ENCODE results near the gene PISD. TPM values are rescaled to one million over a fixed set of nuclear protein-coding genes. Genes with fewer than 3 reads are reported as not detected.
"Not testable (repeated sequence)": the region's sequence is repeated elsewhere in the genome, so short reads cannot be mapped to it uniquely, and the experiment has no call there.

PISD gene
- total RNA-seq, 2 experiments from 2014 or later, result 43.4 to 45.8 TPM

DNA sequence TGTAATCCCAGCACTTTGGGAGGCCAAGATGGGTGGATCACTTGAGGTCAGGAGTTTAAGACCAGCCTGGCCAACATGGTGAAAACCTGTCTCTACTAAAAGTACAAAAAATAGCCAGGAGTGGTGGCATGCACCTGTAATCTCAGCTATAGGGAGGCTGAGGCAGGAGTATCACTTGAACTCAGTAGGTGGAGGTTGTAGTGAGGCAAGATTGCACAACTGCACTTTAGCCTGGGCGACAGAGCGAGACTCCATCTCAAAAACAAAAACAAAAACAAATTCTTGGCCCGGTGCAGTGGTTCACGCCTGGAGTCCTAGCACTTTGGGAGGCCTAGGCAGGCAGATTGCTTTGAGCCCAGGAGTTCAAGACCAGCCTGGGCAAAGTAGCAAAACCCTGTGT is 6.8 kb upstream of the PISD start:
- H3K36me3 Mint-ChIP-seq, result not testable (repeated sequence)

DNA sequence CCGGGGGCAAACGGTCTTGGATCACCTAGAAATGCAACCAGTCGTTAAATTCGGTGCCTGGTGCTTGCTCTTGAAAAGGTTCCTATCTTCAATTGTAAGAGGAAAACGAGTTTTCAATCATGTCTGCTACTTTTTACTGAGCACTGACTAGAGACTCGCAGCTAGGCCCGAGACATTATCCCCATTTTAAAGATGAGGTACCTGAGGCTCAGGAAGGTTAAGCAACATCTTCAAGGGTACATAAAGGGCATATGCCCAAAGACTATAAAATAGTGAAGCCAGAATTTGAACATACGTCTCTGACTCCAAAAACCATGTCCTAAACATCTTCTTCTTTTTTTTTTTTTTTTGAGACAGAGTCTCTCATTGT is 638 bp upstream of the PISD start:
- Mint-ChIP-seq H3K36me3 (peaks cover 5% of the 10 kb centered on the region), H3K4me3 (peak overlapping the region; percentile 98), H3K4me1 (peaks cover 26% of the 10 kb centered on the region), H3K27me3 (no peaks in the 10 kb centered on the region), H3K9me3 (no peaks in the 10 kb centered on the region), H3K27ac (peak overlapping the region; percentile 95)
- DNase-seq, result no peak

More for the DNA sequence above, 6.8 kb upstream of the PISD start:
- H3K4me3 Mint-ChIP-seq, H3K27me3 Mint-ChIP-seq, H3K4me1 Mint-ChIP-seq, H3K27ac Mint-ChIP-seq, H3K9me3 Mint-ChIP-seq, DNase-seq: not testable (repeated sequence)

GRCh38 chr22:31660860-31661341 is 1.1 kb downstream of the PISD start:
- H3K4me1 Mint-ChIP-seq, result peaks cover 26% of the 10 kb centered on the region
- peak overlapping the region; percentile 95 for H3K27ac Mint-ChIP-seq
- not testable (repeated sequence) for H3K36me3 Mint-ChIP-seq

DNA sequence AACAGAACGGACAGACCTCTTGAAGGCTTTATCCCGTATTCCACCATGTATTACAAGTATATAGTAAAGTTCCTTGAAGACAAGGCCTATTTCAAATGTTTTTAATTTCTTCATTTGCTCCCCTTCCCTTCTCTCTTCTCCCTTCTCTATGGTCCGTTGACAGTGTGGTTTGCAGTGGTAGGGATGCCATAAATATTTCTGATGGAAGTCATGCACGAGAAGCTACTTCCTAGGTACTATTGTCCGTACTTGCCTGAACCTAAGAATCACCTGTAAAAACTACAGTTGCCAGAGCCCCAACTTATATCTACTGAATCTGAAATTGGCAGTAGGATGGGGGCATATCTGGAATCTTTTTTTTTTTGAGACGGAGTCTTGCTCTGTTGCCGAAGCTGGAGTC is 2.8 kb downstream of the PISD start:
- H3K4me3 Mint-ChIP-seq, result no peak overlapping the region
- no peak overlapping the region for H3K27ac Mint-ChIP-seq
- H3K27me3 Mint-ChIP-seq, result no peaks in the 10 kb centered on the region
- no peak for DNase-seq
- peaks cover 8% of the 10 kb centered on the region for H3K36me3 Mint-ChIP-seq
- no peaks in the 10 kb centered on the region for H3K9me3 Mint-ChIP-seq
- H3K4me1 Mint-ChIP-seq, result peaks cover 23% of the 10 kb centered on the region

More at GRCh38 chr22:31660860-31661341, 1.1 kb downstream of the PISD start:
- DNase-seq, result peak; percentile 52
- H3K9me3 Mint-ChIP-seq, H3K27me3 Mint-ChIP-seq: not testable (repeated sequence)
- peak overlapping the region; percentile 98 for H3K4me3 Mint-ChIP-seq

GRCh38 chr22:31654408-31654807 is 7.6 kb downstream of the PISD start:
- no peak overlapping the region for H3K27ac Mint-ChIP-seq
- peaks cover 2% of the 10 kb centered on the region for H3K36me3 Mint-ChIP-seq
- no peak overlapping the region for H3K4me3 Mint-ChIP-seq
- peaks cover 33% of the 10 kb centered on the region for H3K4me1 Mint-ChIP-seq
- no peaks in the 10 kb centered on the region for H3K9me3 Mint-ChIP-seq
- H3K27me3 Mint-ChIP-seq, result no peaks in the 10 kb centered on the region
- no peak for DNase-seq

DNA sequence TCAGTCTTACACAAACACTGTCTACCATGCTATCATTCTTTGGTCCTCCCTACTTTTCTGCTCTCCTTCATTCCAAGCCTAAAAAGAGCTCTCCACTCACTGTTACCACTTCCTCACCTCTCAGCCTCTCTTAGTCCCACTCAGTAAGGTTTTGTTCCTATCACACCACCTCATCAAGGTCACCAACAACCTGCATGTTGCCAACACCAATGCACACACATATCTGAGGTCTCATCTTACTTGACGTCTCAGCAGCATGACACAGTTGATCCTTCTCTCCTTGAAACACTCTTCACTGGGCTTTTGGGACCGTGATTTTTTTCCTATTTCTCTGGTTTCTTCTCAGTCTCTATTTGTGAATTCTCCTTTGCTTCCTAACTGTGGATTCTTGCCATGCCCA is 8.1 kb downstream of the PISD start:
- Mint-ChIP-seq H3K27ac (no peak overlapping the region), H3K9me3 (no peaks in the 10 kb centered on the region), H3K27me3 (no peaks in the 10 kb centered on the region), H3K4me1 (peaks cover 33% of the 10 kb centered on the region), H3K36me3 (peaks cover 3% of the 10 kb centered on the region), H3K4me3 (no peak overlapping the region)
- no peak for DNase-seq

- Mint-ChIP-seq H3K36me3 (peaks cover 7% of the 10 kb centered on the region), H3K9me3 (no peaks in the 10 kb centered on the region), H3K4me3 (no peak overlapping the region), H3K27me3 (no peaks in the 10 kb centered on the region), H3K27ac (no peak overlapping the region), H3K4me1 (peaks cover 31% of the 10 kb centered on the region)
- no peak for DNase-seq
Measured at GRCh38 chr22:31652911-31653684, 8.9 kb downstream of the PISD start.

- Mint-ChIP-seq H3K4me3 (no peak overlapping the region), H3K4me1 (peaks cover 33% of the 10 kb centered on the region), H3K27ac (no peak overlapping the region), H3K36me3 (peaks cover 17% of the 10 kb centered on the region), H3K27me3 (no peaks in the 10 kb centered on the region), H3K9me3 (no peaks in the 10 kb centered on the region)
- no peak for DNase-seq
Measured at GRCh38 chr22:31652088-31652487, 9.9 kb downstream of the PISD start.

DNA sequence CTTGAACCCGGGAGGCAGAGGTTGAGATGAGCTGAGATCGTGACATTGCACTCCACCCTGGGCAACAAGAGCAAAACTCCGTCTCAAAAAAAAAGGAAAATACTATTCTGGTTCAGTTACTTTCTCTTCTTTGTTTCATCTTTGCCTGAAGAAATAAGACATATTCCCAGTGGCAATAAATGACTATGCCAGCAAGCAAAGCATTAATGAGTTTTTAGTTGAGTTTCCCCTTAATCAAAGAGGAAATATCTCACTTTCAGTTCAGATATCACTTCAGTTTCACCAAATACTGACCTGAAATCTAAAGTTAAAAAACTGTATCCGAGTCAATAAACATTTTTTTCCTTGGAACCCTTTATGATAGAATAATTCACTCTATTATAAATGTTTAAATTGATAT is 10.4 kb downstream of the PISD start:
- H3K36me3 Mint-ChIP-seq, result peaks cover 20% of the 10 kb centered on the region
- H3K27me3 Mint-ChIP-seq, result no peaks in the 10 kb centered on the region
- H3K27ac Mint-ChIP-seq, result no peak overlapping the region
- no peak for DNase-seq
- no peaks in the 10 kb centered on the region for H3K9me3 Mint-ChIP-seq
- H3K4me3 Mint-ChIP-seq, result no peak overlapping the region
- H3K4me1 Mint-ChIP-seq, result peaks cover 38% of the 10 kb centered on the region

- Mint-ChIP-seq H3K4me1 (peaks cover 46% of the 10 kb centered on the region), H3K36me3 (peaks cover 26% of the 10 kb centered on the region), H3K4me3 (no peak overlapping the region), H3K27ac (no peak overlapping the region), H3K27me3 (no peaks in the 10 kb centered on the region), H3K9me3 (no peaks in the 10 kb centered on the region)
- no peak for DNase-seq
Measured at GRCh38 chr22:31650391-31650790, 11.6 kb downstream of the PISD start.

DNA sequence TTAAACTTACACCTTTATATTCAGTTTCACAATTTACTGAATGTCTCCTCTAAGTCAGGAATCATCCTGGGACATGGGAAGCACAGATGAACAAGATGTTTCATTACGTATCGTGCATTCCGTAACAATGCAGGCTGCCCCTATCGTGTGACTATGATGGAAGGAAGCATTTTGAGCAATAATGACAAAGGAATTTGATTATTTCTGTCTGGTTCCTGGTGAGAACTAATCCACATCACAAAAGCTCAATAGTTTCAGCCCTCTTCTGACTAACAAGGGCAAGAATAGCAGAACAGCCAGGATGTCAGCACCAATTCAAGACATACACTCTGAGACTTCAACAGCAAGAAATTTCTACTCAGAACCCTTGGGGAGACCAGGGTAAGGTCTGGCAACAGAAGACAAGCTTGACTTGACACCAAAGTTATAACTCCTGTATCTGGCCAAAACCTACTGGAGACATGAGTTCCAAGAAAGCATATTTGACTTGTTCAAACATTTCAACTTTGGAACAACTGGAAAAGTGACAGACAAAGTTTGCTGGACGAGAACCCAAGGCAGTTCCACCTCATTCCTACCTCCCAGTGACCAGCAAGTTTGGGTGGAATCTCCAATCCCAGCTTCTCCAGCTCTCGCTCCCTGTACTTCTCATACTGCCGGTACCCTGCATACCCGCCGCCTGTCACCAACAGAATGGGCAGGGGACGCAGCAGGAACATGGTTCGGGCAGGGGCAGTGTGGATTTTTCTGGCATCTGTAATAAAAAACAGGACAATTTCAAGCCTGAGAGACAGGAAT is 14.3 kb downstream of the PISD start:
- Mint-ChIP-seq H3K4me1 (peaks cover 38% of the 10 kb centered on the region), H3K27ac (peak overlapping the region; percentile 89), H3K9me3 (no peaks in the 10 kb centered on the region), H3K27me3 (no peaks in the 10 kb centered on the region), H3K4me3 (no peak overlapping the region), H3K36me3 (peaks cover 34% of the 10 kb centered on the region)
- no peak for DNase-seq

- Mint-ChIP-seq H3K27me3 (no peaks in the 10 kb centered on the region), H3K27ac (peak overlapping the region; percentile 89), H3K4me1 (peaks cover 34% of the 10 kb centered on the region), H3K4me3 (no peak overlapping the region), H3K9me3 (no peaks in the 10 kb centered on the region), H3K36me3 (peaks cover 39% of the 10 kb centered on the region)
- no peak for DNase-seq
Measured at GRCh38 chr22:31647066-31647465, 14.9 kb downstream of the PISD start.

DNA sequence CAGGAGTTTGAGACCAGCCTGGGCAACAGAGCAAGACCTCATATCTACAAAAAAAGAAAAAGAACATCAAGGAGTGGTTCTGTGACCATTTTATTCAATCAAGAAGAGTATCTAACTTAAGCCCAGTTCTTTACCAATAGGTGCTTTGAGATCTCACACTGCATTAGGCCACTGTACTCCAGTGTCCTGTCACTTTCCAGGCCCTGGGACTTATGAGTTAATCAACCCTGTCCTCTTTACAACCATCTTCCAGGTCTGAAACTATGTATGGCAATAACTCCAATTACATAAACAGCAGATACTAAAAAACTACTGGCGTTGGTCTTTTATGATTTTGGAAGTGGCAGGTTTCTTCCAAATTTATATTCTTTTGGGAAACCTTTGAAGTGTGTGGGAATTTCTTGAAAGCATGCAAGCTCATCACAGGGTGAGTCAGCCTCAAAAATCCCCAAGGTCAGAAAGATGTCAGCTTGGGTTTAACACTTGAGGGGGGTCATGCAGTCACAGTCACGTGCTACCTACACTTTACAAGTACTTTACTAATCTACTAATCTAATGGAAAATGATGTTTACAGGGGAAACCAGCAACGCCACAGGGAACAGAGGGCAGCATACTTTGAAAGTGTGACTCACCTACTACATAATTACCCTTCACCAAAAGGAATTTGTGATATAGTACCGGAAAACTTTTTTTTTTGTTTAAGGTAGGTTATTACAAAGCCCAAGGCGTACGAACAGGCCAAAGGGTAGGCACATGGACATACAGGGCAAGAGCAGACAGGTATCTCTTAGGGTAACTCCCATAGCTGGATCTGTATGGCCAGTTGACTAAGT is 15.6 kb downstream of the PISD start:
- no peaks in the 10 kb centered on the region for H3K9me3 Mint-ChIP-seq
- peak overlapping the region; percentile 89 for H3K27ac Mint-ChIP-seq
- DNase-seq, result peak; percentile 47
- no peak overlapping the region for H3K4me3 Mint-ChIP-seq
- peaks cover 29% of the 10 kb centered on the region for H3K4me1 Mint-ChIP-seq
- no peaks in the 10 kb centered on the region for H3K27me3 Mint-ChIP-seq
- H3K36me3 Mint-ChIP-seq, result peaks cover 41% of the 10 kb centered on the region

DNA sequence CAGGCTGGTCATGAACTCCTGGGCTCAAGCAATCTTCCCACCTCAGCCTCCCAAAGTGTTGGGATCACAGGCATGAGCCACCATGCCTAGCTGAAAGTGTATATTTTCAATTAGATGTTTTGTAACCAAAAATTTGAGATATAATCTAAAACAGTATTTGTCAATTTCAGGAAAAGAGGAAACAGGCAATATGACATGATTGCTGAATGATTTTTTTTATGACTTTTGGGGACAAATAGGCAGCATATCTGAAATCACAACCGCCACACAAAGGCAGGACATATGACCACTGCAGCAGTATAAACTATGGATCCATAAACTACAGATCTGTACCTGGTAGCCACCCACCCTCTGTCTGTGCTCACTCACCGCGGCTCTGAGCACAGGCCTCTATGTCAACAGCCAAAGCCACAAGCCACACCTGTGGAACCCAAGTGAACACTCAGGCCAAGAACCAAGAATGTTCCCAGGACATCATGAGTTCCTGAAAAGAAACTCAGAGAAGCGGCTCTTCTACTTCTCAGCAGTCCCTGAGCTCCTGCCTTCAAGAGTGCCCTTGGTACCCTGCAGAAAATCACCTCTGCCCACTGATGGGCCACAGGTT is 22.5 kb downstream of the PISD start:
- peaks cover 37% of the 10 kb centered on the region for H3K4me1 Mint-ChIP-seq
- no peak overlapping the region for H3K4me3 Mint-ChIP-seq
- no peaks in the 10 kb centered on the region for H3K9me3 Mint-ChIP-seq
- no peak for DNase-seq
- H3K36me3 Mint-ChIP-seq, result peaks cover 19% of the 10 kb centered on the region
- peak overlapping the region; percentile 56 for H3K27ac Mint-ChIP-seq
- no peaks in the 10 kb centered on the region for H3K27me3 Mint-ChIP-seq
